ENCODE data around the gene ARID3C. TPM values are rescaled to one million over a fixed set of nuclear protein-coding genes. Genes with fewer than 3 reads are reported as not detected.

ARID3C gene
- total and polyA plus RNA-seq, 2 experiments from 2014 or later: 0.21 to 0.27 TPM

DNA sequence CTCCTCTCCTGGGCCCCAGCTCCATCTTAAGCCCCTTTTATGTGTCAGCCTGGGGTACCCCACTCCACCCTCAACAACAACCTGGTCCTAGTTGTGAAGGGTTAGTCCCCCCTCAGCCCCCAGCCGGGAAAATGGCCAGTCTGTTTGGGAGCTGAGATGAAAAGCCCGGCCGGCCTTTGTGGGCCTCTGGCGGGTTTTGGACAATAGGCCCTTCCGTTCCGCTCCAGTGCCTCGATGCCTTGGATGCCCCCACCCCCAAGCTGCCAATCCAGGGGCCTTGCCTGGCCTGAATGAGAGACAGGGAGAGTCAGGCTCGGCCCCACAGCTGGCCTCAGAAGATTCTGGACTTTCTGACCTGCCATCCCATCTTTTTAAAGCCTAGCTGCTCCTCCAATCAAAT, 48.5 kb downstream of the ARID3C start:
- Histone ChIP-seq H3K79me2 (no peaks in the 10 kb centered on the region), H3K36me3 (replicated peaks; ENCODE audit: insufficient read depth, low read depth) (no peaks in the 10 kb centered on the region), H2AFZ (no peak overlapping the region), H3K27me3 (peaks cover 76% of the 10 kb centered on the region), H3K4me2 (no peak overlapping the region), H3K9me2 (replicated peaks; ENCODE audit: insufficient read depth) (no peaks in the 10 kb centered on the region), H3K9me3 (ENCODE audit: low read depth) (no peaks in the 10 kb centered on the region), H4K20me1 (ENCODE audit: insufficient read depth, poor library complexity, severe bottlenecking) (no peaks in the 10 kb centered on the region), H3K4me1 (ENCODE audit: insufficient read depth) (peaks cover 28% of the 10 kb centered on the region), H3K4me3 (no peak overlapping the region), H3K27ac (no peak overlapping the region)
- TF ChIP-seq EZH2 (IDR thresholded peaks at IDR 0.05; ENCODE audit: borderline replicate concordance): peak; percentile 34
- TF ChIP-seq EZH2phosphoT487 (IDR thresholded peaks at IDR 0.05; ENCODE audit: low read depth, severe bottlenecking, unreplicated experiment): no peak
- WGBS (ENCODE audit: low lambda C conversion rate, missing lambda C conversion rate): 74% methylated on average over 8 of the region's 8 CpGs
- DNase-seq (ENCODE audit: low spot score): no peak

DNA sequence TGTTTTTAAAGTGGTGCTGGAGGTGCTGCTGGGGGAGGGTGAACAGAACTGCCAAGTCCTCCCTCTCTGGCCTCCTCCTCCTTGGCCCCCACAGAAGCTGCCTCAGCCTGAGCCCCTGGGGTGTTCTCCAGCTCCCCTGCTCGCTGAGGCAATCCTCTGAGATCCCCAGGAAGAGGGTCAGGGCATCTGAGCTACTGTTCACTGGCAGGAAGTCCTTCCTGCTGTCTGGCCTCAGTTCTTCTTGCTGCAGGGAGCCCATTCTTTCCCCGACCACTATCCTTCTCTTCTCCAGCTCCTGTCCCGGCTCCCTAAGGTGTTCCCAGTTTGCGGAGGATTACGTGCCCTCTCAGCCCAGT, 49.1 kb downstream of the ARID3C start:
- H4K20me1 ChIP-seq (ENCODE audit: insufficient read depth, poor library complexity, severe bottlenecking): no peaks in the 10 kb centered on the region
- no peak overlapping the region for H3K4me3 ChIP-seq
- H3K36me3 ChIP-seq (replicated peaks; ENCODE audit: insufficient read depth, low read depth): no peaks in the 10 kb centered on the region
- peak overlapping the region; percentile 93 for H3K4me2 ChIP-seq
- no peak overlapping the region for H2AFZ ChIP-seq
- H3K4me1 ChIP-seq (ENCODE audit: insufficient read depth): peaks cover 28% of the 10 kb centered on the region
- H3K27ac ChIP-seq: peak overlapping the region; percentile 31
- no peaks in the 10 kb centered on the region for H3K9me3 ChIP-seq (ENCODE audit: low read depth)
- no peaks in the 10 kb centered on the region for H3K79me2 ChIP-seq
- peaks cover 74% of the 10 kb centered on the region for H3K27me3 ChIP-seq
- WGBS (ENCODE audit: low lambda C conversion rate, missing lambda C conversion rate): 82% methylated on average over 5 of the region's 5 CpGs
- TF ChIP-seq EZH2 (IDR thresholded peaks at IDR 0.05; ENCODE audit: borderline replicate concordance): no peak
- TF ChIP-seq, protein P1, sequence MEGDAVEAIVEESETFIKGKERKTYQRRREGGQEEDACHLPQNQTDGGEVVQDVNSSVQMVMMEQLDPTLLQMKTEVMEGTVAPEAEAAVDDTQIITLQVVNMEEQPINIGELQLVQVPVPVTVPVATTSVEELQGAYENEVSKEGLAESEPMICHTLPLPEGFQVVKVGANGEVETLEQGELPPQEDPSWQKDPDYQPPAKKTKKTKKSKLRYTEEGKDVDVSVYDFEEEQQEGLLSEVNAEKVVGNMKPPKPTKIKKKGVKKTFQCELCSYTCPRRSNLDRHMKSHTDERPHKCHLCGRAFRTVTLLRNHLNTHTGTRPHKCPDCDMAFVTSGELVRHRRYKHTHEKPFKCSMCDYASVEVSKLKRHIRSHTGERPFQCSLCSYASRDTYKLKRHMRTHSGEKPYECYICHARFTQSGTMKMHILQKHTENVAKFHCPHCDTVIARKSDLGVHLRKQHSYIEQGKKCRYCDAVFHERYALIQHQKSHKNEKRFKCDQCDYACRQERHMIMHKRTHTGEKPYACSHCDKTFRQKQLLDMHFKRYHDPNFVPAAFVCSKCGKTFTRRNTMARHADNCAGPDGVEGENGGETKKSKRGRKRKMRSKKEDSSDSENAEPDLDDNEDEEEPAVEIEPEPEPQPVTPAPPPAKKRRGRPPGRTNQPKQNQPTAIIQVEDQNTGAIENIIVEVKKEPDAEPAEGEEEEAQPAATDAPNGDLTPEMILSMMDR (IDR thresholded peaks at IDR 0.05; ENCODE audit: poor library complexity): no peak
- TF ChIP-seq EZH2phosphoT487 (IDR thresholded peaks at IDR 0.05; ENCODE audit: low read depth, severe bottlenecking, unreplicated experiment): no peak
- H3K9me2 ChIP-seq (replicated peaks; ENCODE audit: insufficient read depth): no peaks in the 10 kb centered on the region
- no peak for DNase-seq (ENCODE audit: low spot score)

DNA sequence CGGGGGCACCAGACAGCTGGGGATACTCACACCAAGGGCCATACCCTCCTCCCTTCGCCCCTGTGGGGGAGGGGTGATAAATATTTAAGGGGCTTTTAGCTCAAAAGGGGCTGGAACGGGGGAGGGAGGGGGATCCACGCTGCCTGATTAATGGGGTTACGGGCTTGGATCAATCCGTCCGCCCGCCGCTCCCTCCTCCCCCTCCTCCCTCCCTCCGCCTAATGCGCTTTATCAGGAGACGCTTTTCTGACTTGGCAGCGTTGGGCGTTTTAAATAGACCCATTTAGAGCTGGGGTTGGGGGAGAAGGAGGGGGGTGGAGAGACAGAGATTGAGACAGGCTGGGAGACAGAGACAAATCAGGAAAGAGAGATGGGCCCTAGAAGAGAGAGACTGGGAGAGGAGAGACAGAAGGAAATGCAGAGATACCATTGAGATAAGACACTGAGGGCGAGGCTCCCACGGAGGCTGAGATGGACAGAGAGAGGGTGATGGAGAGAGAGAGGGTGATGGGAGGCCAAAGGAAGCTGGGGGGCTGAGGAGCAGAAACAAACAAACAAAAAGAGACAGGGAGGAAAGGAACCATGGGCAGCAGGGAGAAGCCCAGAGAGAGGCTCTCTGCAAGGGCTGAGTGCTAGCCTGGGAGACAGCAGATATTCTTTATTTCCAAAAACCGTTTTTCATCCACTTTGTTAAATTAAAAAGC, 49.6 kb downstream of the ARID3C start:
- TF ChIP-seq, protein P1 (IDR thresholded peaks at IDR 0.05; ENCODE audit: poor library complexity): no peak
- TF ChIP-seq EZH2phosphoT487 (IDR thresholded peaks at IDR 0.05; ENCODE audit: low read depth, severe bottlenecking, unreplicated experiment) (no peak), EZH2 (IDR thresholded peaks at IDR 0.05; ENCODE audit: borderline replicate concordance) (no peak)
- 15% methylated on average over 6 of the region's 17 CpGs for WGBS (ENCODE audit: low lambda C conversion rate, missing lambda C conversion rate)
- H3K9me2 ChIP-seq (replicated peaks; ENCODE audit: insufficient read depth): no peaks in the 10 kb centered on the region
- no peaks in the 10 kb centered on the region for H4K20me1 ChIP-seq (ENCODE audit: insufficient read depth, poor library complexity, severe bottlenecking)
- peak overlapping the region; percentile 31 for H3K27ac ChIP-seq
- peak; percentile 44 for DNase-seq (ENCODE audit: low spot score)
- no peaks in the 10 kb centered on the region for H3K79me2 ChIP-seq
- H3K36me3 ChIP-seq (replicated peaks; ENCODE audit: insufficient read depth, low read depth): no peaks in the 10 kb centered on the region
- H3K9me3 ChIP-seq (ENCODE audit: low read depth): no peaks in the 10 kb centered on the region
- no peak overlapping the region for H2AFZ ChIP-seq
- H3K4me1 ChIP-seq (ENCODE audit: insufficient read depth): peaks cover 28% of the 10 kb centered on the region
- H3K4me3 ChIP-seq: no peak overlapping the region
- H3K4me2 ChIP-seq: peak overlapping the region; percentile 93
- H3K27me3 ChIP-seq: peaks cover 69% of the 10 kb centered on the region

DNA sequence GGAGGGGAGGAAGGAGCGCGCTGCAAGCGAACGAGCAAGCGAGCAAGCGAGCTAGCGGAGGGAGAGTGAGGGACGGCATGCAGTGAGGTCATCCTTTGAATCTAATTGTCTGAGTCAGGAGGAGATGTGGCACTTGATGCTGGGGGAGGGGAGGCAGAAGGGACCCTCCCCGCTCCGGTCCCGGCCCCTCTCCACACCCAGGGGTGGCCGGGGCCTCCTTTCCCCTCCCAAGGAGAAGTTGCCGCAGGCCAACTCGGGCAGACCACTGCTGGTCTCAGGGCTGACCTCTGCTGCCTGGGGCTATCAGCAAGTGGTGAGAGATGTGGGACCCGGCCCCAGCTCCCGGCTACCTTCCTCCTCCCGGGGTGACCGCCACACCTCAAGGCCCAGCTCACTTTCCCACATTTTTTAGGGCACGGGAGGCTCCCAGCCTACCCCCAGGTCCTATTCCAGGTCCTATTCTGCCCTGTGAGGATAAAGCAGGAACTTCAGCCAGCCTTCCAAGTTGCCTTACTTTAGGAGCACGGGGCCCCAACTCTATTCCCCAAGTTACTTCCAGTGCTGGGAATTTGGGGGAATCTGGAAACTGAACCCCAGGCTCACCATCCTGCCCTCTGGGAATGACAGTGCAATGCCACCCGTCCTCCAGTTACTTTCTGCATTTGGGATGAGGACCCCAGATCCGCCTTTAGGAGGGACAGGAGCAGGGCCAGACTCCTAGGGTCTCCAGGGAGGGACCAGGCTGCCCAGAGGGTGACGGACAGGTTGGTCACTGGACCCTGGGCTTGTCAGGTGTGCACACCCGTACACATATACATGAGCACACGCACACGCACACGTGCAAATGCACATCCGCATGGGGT, 50.4 kb downstream of the ARID3C start:
- Histone ChIP-seq H3K4me3 (peak overlapping the region; percentile 29), H3K27ac (peak overlapping the region; percentile 76)

More for the DNA sequence above, 50.4 kb downstream of the ARID3C start:
- Histone ChIP-seq H3K9me3 (ENCODE audit: low read depth) (no peaks in the 10 kb centered on the region), H3K36me3 (replicated peaks; ENCODE audit: insufficient read depth, low read depth) (no peaks in the 10 kb centered on the region), H3K4me1 (ENCODE audit: insufficient read depth) (peaks cover 28% of the 10 kb centered on the region), H3K27me3 (peaks cover 66% of the 10 kb centered on the region), H2AFZ (peak overlapping the region; percentile 31), H3K79me2 (no peaks in the 10 kb centered on the region), H3K4me2 (peak overlapping the region; percentile 93), H4K20me1 (ENCODE audit: insufficient read depth, poor library complexity, severe bottlenecking) (no peaks in the 10 kb centered on the region), H3K9me2 (replicated peaks; ENCODE audit: insufficient read depth) (no peaks in the 10 kb centered on the region)
- TF ChIP-seq, protein P1 (IDR thresholded peaks at IDR 0.05; ENCODE audit: poor library complexity): no peak
- 19% methylated on average over 15 of the region's 28 CpGs for WGBS (ENCODE audit: low lambda C conversion rate, missing lambda C conversion rate)
- peak; percentile 75 for DNase-seq (ENCODE audit: low spot score)
